GM18517 (cell line): Measurements from ENCODE around the gene GLIPR2.
"Not testable (repeated sequence)": the region's sequence is repeated elsewhere in the genome, so short reads cannot be mapped to it uniquely, and the experiment has no call there.

Experiments used
- ATAC-seq: cut with Tn5 transposase; IDR thresholded peaks from one replicate; pipeline ENCODE4 v1.9.1; 2021; ENCODE audit warnings: mild to moderate bottlenecking, moderate library complexity; ENCODE audit not compliant: unreplicated experiment

GLIPR2 gene

DNA sequence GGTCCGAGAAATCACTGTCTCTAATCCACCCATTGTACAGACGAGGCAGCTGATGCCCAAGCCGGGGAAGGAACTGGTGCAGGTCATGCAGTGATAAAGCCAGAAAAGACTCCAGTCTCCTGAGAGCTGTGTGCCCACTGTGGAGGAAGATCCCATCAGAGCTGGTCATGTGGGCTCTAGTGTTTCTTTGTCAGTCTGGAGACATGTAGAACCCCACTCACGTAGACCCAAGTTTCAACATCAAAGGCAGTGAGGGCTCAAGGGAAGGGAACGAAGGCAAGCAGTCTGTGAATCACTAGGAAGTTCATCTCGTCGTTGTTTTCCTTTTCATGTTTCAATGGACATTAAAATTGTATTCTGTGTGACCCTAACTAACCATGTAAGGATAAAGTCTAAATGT lies 14.6 kb upstream of the GLIPR2 start:
- ATAC-seq, result no peak

DNA sequence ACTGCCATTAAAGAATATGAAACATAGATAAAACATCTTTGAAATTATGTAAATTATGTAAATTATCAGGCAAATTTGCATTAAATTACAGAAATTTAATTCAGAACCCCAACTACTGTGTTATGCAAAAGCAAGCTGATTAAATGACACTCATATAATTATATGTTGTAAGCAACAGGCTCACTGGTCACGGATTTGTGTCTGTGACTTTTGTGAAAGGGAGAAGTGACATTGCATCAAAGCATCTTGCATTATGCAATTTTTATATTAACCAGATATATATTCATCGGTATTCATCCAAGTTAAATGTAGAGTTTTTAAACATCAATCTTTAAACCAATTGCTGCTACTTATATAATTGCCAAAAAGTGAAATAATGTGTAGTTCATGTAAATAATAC lies 13.0 kb upstream of the GLIPR2 start:
- ATAC-seq, result no peak

DNA sequence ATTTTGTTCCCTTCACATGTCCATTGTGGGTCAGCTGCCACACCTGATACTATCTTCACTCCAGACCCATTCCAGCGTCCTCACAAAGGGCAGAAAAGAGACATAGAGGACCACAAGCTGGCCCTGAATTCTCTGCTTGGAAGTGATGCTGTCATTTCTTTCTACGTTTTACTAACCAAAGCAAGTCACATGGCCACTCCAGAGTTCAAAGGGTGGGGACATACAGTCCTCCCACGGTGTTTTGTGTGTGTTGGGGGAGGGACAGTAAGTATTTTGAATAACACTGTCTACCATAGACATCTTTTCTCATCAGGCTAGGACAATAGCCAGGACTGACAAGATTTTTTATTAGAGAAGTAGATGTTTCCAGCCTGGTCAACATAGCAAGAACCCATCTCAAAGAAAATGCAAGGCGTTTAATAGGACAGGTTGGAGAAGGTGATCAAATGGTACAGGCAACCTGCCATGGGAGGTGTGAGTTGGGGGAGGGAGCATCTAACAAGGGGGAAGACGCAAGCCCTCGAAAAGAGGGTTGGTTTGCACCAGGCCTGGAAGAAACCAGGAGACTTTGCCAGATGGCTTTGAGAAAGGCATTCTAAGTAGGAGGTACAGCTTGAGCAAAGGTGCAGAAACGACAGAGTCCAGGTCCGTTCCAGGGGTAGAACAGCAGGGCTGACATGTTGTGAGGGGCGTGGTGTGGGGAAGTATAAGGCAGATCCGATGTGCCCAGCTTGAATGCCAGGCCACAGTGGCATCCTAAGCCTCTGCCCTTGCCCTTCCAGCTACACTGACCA lies 11.3 kb upstream of the GLIPR2 start:
- no peak for ATAC-seq

DNA sequence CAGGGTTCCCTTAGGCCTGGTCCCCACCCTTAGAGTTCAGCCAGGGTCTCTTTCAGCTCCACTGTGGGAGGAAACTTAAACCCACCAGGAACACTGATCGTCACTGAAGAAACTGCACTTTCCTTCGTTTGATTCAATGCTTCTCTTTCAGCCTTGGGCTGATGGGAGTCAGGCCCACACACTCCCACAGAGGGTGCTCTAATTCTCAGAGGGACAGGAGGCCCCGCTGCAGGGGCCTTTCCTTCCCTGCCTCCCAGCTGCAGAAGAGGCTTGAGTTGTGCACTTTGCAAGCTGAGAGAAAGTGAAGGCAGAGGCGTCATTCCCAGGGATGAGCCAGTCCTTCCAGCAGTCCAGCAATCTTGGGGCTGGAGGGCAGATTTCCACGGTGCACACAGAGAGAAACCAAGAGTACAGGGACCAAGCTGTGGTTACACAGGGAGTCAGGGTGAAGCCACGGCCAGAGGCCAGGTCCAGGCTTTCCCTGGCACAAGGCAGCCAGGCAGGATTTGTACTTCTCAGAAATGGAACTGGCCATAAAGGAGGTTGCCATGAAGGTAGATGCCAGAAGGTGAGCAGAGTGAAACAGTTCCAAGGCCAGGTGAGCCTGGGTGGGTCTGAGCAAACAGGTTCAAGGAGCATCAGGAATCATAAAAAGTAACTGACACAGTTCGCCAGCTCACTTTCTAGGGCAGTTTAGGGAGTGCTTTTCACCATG lies 10.4 kb upstream of the GLIPR2 start:
- ATAC-seq, result no peak

DNA sequence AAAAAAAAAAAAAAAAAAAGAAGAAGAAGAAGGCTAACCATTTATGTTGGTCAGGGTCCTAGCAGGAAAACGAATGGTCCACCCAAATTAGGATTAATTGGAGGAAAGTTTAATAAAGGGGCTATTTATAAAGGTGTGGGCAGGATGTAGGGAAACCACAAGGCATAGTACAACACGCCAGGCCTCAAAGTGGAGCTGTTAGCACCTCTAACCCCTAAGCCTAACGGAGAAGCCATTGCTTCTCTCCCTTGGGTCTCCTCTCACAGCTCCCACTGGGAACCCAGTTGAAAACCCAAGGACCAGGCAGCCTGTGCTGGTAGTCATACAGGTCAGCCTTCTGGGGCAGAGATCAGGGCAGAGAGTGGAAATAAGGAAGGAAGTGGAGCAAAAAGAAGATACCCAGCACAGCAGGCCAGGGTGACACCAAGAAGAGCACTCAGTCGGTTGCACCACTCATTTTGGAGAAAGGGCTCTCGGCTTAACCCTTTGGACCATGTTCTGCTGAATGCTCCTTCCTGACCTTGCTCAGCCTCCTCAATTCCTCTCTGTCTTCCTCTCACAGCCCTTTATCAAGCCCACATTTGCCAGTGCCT lies 8.8 kb upstream of the GLIPR2 start:
- no peak for ATAC-seq

DNA sequence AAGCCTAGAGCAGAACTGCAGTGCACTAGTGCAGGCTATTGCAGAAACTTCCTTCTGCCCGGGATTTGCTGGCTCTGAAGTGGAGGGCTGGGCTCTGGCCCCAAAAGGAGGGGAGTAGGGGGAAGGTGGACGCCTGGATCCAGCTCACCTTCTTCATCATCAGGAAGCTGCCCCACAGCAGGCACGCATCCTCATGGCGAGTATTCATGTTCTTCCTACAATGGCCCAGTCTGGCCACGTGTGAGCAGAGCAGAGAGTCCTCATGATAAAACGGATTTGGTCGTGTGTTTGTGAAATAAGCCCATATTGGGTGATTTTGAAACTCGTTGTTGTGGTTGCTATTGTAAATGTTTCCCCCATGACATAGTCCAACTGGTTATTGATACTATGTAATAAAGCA lies 8.2 kb upstream of the GLIPR2 start:
- no peak for ATAC-seq

DNA sequence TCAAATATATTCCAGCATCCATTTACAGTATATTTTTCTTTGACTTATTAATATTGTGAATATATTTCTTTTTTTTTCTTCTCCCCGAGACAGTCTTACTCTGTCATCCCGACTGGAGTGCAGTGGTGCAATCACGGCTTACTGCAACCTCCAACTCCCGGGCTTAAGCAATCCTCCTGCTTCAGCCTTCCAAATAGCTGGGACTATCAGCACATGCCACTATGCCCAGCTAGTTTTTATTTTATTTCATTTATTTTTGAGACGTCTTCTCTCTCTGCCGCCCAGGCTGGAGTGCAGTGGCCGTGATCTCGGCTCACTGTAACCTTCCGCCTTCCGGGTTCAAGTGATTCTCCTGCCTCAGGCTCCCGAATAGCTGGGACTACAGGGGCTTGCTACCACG lies 7.4 kb upstream of the GLIPR2 start:
- no peak for ATAC-seq

DNA sequence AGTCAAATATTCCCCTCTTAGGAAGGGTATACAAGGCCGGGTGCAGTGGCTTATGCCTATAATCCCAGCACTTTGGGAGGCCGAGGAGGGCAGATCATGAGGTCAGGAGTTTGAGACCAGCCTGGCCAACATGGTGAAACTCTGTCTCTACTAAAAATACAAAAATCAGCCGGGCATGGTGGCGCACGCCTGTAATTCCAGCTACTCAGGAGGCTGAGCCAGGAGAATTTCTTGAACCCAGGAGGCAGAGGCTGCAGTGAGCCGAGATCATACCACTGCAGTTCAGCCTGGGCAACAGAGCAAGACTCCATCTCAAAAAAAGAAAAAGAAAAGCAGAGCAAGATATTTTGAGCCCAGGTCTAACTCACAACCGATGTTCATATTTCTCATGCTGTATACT lies 4.9 kb upstream of the GLIPR2 start:
- not testable (repeated sequence) for ATAC-seq

DNA sequence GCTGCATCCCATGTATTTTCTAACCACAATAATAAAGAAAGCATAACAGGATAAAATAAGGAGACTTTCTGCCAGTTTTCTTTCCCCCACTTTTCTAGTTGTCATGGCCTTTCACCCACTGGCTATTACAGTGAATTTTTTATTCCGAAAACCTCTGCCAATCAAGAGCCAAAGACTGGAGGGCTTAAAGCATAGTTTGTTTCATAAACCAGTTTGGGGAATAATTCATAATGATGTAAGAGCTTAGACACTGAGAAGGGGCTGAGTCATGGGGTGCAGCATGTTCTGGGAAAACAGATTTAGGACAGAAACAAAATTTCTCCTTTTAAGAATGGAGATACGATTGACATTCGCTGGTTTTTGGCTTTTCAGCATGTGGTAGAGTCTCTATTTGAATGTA lies 4.4 kb upstream of the GLIPR2 start:
- ATAC-seq, result no peak

DNA sequence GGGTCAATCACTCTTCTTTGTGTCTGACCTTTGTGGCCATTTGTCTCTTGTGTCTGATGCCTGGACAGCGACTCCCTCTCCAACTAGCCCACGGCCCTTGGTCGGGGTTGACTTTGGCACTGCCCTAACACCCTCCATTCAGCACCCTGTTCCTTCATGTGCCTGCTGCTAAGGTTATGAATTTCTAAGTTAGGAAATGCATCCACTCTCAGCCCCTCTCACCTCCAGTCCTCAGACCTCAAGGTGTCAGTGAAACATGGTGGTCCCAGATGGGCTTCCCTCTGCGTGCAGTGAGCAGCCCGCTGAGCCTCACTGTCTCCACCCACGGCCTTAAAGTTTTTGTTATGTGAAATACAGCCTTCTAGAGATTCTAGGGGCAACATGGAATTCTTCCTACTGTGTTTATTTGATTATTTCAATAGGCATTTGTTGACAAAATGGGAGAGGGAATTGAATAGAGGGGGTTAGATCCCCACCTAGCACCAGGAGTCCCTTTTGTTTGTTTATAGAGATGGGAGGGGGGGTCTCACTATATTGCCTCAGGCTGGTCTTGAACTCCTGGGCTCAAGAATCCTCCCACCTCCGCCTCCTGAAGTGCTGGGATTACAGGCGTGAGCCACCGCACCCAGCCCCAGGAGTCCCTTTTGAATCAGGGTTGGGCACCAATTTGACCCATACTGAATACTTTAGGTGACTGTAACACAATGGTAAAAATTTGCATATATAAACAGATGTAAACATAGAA lies 1.6 kb upstream of the GLIPR2 start:
- ATAC-seq, result no peak

DNA sequence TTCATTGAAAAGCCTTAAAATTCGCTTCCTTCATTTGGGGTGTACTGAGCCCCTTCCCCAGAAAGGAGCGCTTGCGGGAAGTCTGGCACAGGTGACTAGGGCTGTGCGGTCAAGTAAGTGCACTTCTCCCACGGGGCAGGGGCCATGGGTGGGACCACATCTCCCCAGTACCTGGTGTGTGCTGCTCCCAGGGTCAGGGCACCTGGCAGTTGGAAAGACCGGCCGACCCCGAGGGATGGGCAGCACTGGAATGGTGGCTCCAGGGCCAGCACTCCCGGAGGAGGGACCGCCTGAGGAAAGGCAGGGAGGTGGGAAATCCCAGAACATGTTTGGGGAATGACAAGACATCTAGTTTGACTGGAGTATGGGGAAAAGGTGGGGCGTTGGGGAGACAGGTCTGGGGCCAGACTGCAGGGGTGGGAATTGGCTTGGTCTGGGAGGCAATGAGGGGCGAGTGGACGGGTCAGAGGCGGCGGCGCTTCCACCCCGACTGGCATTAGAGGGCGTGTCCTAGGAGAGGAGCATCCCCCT lies 727 bp upstream of the GLIPR2 start:
- no peak for ATAC-seq

DNA sequence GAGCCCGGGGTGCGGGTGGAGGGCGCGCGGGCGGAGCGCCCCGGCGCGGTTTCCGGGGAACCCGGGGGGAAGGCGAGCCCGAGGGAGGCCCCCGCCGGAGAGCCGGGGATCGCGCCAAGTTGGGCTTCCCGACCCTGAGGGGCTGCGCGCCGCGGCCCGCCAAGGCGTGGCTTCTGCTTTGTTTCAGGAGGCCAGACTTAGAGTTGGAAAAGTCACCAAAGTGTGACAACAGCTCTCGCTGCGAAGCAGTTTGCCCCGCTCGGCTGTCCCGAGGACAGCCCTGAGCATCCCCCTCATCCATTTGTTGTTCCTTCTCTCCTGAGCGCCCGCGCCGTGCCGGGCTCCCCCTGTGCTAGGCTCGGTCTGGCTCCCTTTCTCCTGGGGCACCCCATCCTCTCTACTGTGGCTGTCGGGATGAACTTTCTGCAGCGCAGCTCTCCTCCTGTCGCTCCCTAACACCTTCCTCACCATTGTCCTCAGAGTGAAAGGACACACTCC lies 410 bp downstream of the GLIPR2 start:
- peak; percentile 36 for ATAC-seq

DNA sequence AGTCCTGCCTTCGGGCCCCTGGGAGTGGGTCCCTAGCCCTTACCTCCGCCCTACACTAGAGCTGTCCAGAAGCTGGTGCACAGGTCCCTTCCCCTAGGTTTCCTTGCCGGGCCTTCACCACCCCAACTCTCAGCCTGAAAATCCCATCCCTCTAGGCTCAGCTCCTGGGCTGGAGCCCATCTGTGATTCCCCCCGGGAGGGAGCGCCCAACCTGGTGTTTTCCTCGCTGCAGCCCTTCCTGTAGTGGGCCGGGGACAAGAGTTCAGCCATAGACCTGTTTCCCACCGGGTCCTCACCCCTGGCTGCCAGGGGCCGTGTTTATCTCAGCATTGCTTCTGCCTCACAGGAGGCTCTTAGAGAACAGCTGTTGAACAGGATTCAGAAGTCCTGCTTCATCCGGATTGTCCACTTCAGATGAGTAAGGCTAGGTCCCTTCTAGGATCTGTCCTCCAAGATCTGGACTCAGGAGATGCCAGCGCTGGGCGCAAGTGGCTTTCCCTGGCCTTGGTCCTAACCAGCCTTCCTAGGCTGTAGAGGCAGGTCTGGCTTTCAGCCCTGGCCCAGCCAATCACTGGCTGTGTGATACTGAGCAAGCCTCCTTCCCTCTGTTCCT lies 965 bp downstream of the GLIPR2 start:
- no peak for ATAC-seq

DNA sequence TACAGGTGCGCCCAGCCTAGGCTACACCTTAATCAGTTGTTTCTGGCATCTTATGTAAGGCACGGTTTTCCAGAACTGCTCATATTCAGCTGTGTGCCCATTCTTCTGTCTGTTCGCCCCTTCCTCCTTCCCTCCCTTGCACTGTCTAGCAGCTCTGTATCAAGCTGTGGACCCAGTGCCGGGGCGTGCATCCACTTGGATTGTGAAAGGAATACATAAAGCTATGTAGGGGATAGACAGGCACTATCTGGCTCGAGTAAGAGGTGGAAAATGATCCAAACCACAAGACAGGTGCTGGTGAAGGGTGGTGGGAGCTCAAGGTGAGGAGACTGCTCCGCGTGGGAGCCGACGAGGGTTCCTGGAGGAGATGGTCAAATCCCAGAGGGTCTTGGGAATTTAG lies 2.0 kb downstream of the GLIPR2 start:
- no peak for ATAC-seq

DNA sequence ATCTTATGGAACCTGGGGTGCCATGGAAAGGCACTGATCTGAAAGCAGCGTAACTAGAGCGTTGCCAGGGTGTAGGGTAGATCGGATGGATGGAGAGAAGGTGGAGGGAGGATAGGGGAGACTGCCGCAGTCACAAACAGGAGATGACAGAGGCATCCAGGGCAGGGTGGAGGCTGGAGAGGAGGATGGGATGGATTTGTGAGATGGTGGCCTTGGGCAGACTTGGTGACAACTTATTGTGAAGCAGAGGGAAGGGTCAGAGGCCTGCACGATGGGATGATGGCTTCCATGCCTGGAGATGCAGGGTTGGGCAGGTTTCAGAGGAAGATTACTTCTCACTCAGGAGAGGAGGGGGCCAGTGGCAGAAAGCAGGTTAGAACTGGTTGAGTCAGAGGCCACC lies 2.4 kb downstream of the GLIPR2 start:
- ATAC-seq, result no peak

DNA sequence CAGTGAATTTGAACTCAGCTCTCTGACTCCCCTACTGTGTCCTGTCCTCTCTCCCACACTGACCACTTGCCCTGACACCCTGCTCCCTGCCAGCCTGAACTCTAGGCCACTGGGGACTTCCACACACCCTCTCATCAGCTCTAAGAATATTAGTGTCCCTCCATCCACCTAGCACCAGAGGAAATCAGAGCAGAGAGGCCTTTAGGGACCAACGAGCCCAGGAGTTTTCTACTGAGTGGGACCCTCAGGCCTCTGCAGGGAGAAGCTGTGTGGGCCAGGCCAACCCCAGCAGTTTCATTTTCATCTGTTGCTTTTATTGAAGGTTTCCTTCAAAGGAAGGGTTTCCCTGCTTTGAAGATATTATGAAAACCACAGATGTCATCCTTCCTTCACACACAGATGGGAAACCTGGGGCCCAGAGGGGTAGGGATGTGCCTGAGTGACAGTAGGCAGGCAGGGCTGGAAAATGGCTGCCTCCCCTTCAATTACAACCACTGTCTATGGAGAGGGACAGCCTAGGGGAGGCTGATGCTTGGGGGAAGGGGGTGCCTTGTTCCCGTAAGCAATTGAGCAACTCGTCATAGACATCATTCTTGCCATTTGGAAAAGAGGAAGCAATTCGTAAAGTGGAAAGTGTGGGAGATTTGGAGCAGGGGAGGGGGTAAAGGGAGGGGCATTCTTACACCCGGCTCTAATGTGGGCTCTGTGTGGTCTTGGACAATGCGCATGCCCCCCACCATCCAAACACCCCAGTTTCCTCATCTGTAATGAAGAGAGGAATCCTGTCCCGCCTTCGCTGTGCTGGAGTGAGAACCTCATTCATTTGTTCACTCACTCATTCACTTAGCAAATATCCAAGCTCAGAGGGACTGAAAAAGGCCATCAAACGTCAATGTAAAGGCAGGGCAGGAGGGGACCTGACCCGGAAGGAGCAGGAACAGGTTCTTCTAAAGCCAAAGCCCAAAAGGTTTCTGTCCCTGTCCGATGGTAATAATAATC lies 3.9 kb downstream of the GLIPR2 start:
- ATAC-seq, result no peak

DNA sequence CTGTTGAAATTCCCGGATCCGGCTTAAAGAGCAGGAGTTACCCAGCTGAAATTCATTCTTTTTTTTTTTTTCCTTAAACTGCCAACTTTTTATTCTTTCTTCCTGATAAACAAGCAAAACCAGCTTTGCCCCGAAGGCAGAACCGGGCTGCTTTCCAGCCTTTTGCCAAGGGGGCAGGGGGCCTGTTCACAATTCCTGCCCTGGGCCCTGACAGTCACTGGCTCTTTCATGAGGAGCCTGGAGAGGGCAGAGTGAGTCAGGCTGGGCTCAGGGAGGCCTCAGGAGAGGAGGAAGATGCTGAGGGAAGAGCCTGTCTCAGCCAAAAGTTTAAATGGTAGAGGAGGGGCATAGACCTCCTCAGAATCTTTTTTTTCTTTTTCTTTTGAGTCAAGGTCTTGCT lies 4.8 kb downstream of the GLIPR2 start:
- no peak for ATAC-seq

DNA sequence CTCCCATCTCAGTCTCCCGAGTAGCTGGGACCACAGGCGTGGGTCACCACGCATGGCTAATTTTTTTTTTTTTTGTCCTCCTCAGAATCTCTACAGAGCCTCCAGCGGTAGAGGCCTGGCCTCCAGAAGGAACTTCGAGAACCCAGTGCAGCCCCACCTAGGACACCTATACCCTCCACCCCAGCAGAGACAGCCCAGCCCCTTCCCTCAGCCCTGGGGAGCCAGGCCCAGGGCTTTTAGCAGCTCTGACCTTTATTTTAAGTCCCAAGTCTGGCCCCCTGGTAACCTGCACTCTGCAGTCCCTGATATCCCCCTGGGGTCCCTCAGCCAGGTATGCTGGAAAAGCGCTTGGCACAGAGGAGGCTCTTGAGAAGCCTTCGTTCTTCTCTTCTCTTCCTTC lies 5.2 kb downstream of the GLIPR2 start:
- ATAC-seq, result no peak

DNA sequence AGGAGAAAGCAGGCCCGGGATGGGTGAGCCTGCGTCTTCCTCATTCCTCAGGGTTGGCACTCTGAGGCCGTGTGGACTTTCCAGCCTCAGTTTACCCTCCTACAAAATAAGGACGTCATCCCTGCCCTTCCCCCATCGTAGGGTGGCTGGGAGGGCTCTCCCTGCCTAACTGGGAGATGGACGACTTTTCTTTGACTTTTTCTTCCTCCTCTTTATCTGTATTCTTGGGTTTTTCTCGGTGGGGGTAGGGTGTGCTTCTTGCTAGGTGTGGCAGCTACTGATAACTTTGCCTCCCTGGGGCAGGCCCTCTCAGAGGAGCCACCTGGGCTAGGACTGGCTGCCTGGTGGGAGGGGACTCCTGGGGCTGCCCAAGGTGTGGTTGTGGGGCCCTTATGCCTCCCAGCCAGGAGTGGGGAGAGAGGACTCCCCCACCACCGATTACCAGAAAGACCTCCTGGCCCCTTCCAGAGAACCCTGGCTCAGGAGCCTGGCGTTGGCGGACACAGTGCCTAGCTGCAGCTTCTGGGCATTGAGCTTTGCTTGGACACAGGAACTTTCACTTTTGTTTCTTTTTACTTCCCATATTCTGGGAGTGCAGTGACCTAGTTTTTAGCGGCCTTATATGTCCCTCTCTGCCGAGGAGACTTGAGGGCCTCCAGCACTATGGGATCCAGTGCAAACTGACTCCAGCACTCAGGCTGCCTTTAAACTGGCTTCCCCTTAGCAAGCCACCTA lies 6.1 kb downstream of the GLIPR2 start:
- ATAC-seq, result no peak
